ENCODE data around the gene CSTB.
A peak's percentile ranks its signal among the peaks of the same experiment; 100 is the strongest.

The CSTB gene

GRCh38 chr21:43779660-43780059 is 3.6 kb upstream of the CSTB start:
- DNase-seq (ENCODE audit: low read depth): no peak
- TF ChIP-seq CTCF (IDR thresholded peaks at IDR 0.05; ENCODE audit: low read length, missing control alignments): no peak
- no peak overlapping the region for H3K4me3 ChIP-seq (replicated peaks; ENCODE audit: low read depth, low read length)

GRCh38 chr21:43778469-43779335 is 2.6 kb upstream of the CSTB start:
- no peak for TF ChIP-seq CTCF (IDR thresholded peaks at IDR 0.05; ENCODE audit: low read length, missing control alignments)
- no peak overlapping the region for H3K4me3 ChIP-seq (replicated peaks; ENCODE audit: low read depth, low read length)
- no peak for DNase-seq (ENCODE audit: low read depth)

- DNase-seq (ENCODE audit: low read depth): no peak
- no peak overlapping the region for H3K4me3 ChIP-seq (replicated peaks; ENCODE audit: low read depth, low read length)
- no peak for TF ChIP-seq CTCF (IDR thresholded peaks at IDR 0.05; ENCODE audit: low read length, missing control alignments)
These were observed 1.8 kb upstream of the CSTB start for GRCh38 chr21:43777953-43778352.

- no peak for DNase-seq (ENCODE audit: low read depth)
- TF ChIP-seq CTCF (IDR thresholded peaks at IDR 0.05; ENCODE audit: low read length, missing control alignments): no peak
- H3K4me3 ChIP-seq (replicated peaks; ENCODE audit: low read depth, low read length): peak overlapping the region; percentile 74
These were observed 918 bp downstream of the CSTB start for GRCh38 chr21:43775190-43775589.

GRCh38 chr21:43774163-43774562 is 1.9 kb downstream of the CSTB start:
- no peak for DNase-seq (ENCODE audit: low read depth)
- H3K4me3 ChIP-seq (replicated peaks; ENCODE audit: low read depth, low read length): peak overlapping the region; percentile 74

GRCh38 chr21:43772425-43772821 is 3.7 kb downstream of the CSTB start:
- H3K4me3 ChIP-seq (replicated peaks; ENCODE audit: low read depth, low read length): no peak overlapping the region
- no peak for DNase-seq (ENCODE audit: low read depth)
- no peak for TF ChIP-seq CTCF (IDR thresholded peaks at IDR 0.05; ENCODE audit: low read length, missing control alignments)

More at GRCh38 chr21:43774163-43774562, 1.9 kb downstream of the CSTB start:
- no peak for TF ChIP-seq CTCF (IDR thresholded peaks at IDR 0.05; ENCODE audit: low read length, missing control alignments)

Data from fibroblast of pulmonary artery (primary cell).